HepG2 (cell line): ENCODE results near the gene NPDC1. TPM values are rescaled to one million over a fixed set of nuclear protein-coding genes. Genes with fewer than 3 reads are reported as not detected.

ENCODE experiments used
- ATAC-seq: fragments of 200-7000 bp; cut with Tn5 transposase; 3 replicates; pipeline ENCODE4 v1.9.1; 2020; ENCODE audit warnings: mild to moderate bottlenecking, moderate library complexity
- BruUV-seq: library from RNA; stranded (reverse); fragments of 400-500 nt; replicated peaks from 2 replicates; lab custom pipeline; 2021; lab: Mats Ljungman, UMichigan
- CTCF ChIA-PET: fragments of 300-600 bp; formaldehyde crosslinking; extraction: SDS; loops from one replicate; lab custom pipeline; 2021; ENCODE audit warnings: low total read pairs, inconsistent platforms, low intra/inter-chr PET ratio; lab: Yijun Ruan, JAX
- POLR2A ChIA-PET: fragments of 350-600 bp; sonication (Branson Sonifier 250); formaldehyde crosslinking; loops from one replicate; lab custom pipeline; 2020; ENCODE audit warnings: antibody characterized with exemption, inconsistent platforms; lab: Yijun Ruan, JAX
- DNase-seq: peaks from one replicate; pipeline ENCODE4 v3.0.0-alpha.2; 2015; ENCODE audit warnings: low spot score
- FAIRE-seq: peaks from 3 replicates; lab custom pipeline; 2011; peaks lifted over from hg19 to GRCh38; lab: Jason Lieb, UNC
- H2AFZ ChIP-seq: one replicate; pipeline ENCODE4 v1.6.1; 2011; ENCODE audit warnings: low read length, inconsistent platforms
- H3K27ac ChIP-seq: fragments of 300-600 bp; 3 replicates; pipeline ENCODE4 v1.8.0; 2011; ENCODE audit warnings: mixed run types, mild to moderate bottlenecking, mixed read lengths, low read length, inconsistent platforms; ENCODE audit not compliant: insufficient read depth; ENCODE audit errors: extremely low read length
- H3K27me3 ChIP-seq, 2 experiments: fragments of 200-600 bp in 1 of 2; 2 replicates in 1 of 2; 3 replicates in 1 of 2; pipeline versions ENCODE4 v1.6.0 to v1.8.0; 2011; ENCODE audit warnings: low read length in 2 of 2, mild to moderate bottlenecking in 2 of 2, moderate library complexity in 2 of 2, inconsistent platforms in 1 of 2; ENCODE audit not compliant: insufficient read depth in 2 of 2, control insufficient read depth in 1 of 2
- H3K36me3 ChIP-seq, 2 experiments: fragments of 200-600 bp in 1 of 2; replicated peaks in 1 of 2; 2 replicates in 1 of 2; 3 replicates in 1 of 2; pipeline versions ENCODE4 v1.5.1 to v1.8.0; 2011; ENCODE audit warnings: low read length in 2 of 2, inconsistent platforms in 1 of 2; ENCODE audit not compliant: insufficient read depth in 2 of 2, control insufficient read depth in 1 of 2
- H3K4me1 ChIP-seq: 2 replicates; pipeline ENCODE4 v1.5.1; 2012; ENCODE audit warnings: low read length, inconsistent platforms; ENCODE audit not compliant: insufficient read depth
- H3K4me2 ChIP-seq: 2 replicates; pipeline ENCODE4 v1.6.0; 2011; ENCODE audit warnings: low read depth, low read length, inconsistent platforms
- H3K4me3 ChIP-seq, 3 experiments: fragments of 200-600 bp in 1 of 3; sonication (generic), shearing (Covaris generic) in 1 of 3; replicated peaks in 1 of 3; 2 replicates each; pipeline ENCODE4 v1.5.1; 2011 to 2016; ENCODE audit warnings: low read length in 3 of 3, inconsistent platforms in 2 of 3, low read depth in 2 of 3, mild to moderate bottlenecking in 2 of 3, control low read depth in 1 of 3, mixed read lengths in 1 of 3; ENCODE audit not compliant: insufficient read depth in 1 of 3
- H3K79me2 ChIP-seq: one replicate; pipeline ENCODE4 v1.6.1; 2011; ENCODE audit warnings: low read length, inconsistent platforms; ENCODE audit not compliant: insufficient read depth
- H3K9ac ChIP-seq: 2 replicates; pipeline ENCODE4 v1.6.0; 2011; ENCODE audit warnings: mild to moderate bottlenecking, low read depth, low read length, inconsistent platforms; ENCODE audit not compliant: insufficient read depth
- H3K9me3 ChIP-seq: 2 replicates; pipeline ENCODE4 v1.5.1; 2012; ENCODE audit warnings: mild to moderate bottlenecking, low read length
- H4K20me1 ChIP-seq: 2 replicates; pipeline ENCODE4 v1.6.0; 2011; ENCODE audit warnings: inconsistent platforms, mild to moderate bottlenecking, low read length, moderate library complexity; ENCODE audit not compliant: insufficient read depth
- ARNT2 ChIP-seq: sonication (generic); formaldehyde crosslinking; IDR thresholded peaks from 2 replicates; pipeline ENCODE4 v1.8.0; 2022; ENCODE audit warnings: mild to moderate bottlenecking, low read depth, missing genetic modification reagents, moderate library complexity
- FOXA1 ChIP-seq, 2 experiments: fragments of 450-650 bp in 1 of 2; sonication (generic) in 1 of 2; formaldehyde crosslinking in 1 of 2; IDR thresholded peaks; 2 replicates each; pipeline versions ENCODE4 v1.4.0 to v1.6.1; 2016 to 2020; ENCODE audit warnings: missing genetic modification reagents in 1 of 2
- FOXA3 ChIP-seq: IDR thresholded peaks from 2 replicates; pipeline ENCODE4 v1.6.1; 2016; ENCODE audit warnings: missing genetic modification reagents, missing compliant biosample characterization
- HIC2 ChIP-seq: sonication (generic); formaldehyde crosslinking; IDR thresholded peaks from 2 replicates; pipeline ENCODE4 v1.9.0; 2022; ENCODE audit warnings: low read depth, missing genetic modification reagents
- HNRNPLL ChIP-seq: fragments of 200-400 bp; formaldehyde crosslinking; IDR thresholded peaks from 2 replicates; pipeline ENCODE4 v1.6.1; 2017; ENCODE audit warnings: mild to moderate bottlenecking, low read depth, low read length; ENCODE audit not compliant: poor library complexity, severe bottlenecking
- MZF1 ChIP-seq: sonication (generic); formaldehyde crosslinking; IDR thresholded peaks from 2 replicates; pipeline ENCODE4 v1.8.1; 2023; ENCODE audit warnings: mild to moderate bottlenecking, missing genetic modification reagents, borderline replicate concordance
- SRSF1 ChIP-seq: fragments of 200-400 bp; formaldehyde crosslinking; optimal IDR thresholded peaks from 2 replicates; pipeline ENCODE3; 2017; ENCODE audit warnings: mild to moderate bottlenecking, low read depth, low read length, moderate library complexity
- TAF1 ChIP-seq: sonication (generic); formaldehyde crosslinking; IDR thresholded peaks from 2 replicates; pipeline ENCODE4 v1.4.0; 2020; ENCODE audit warnings: missing genetic modification reagents
- ZBTB8A ChIP-seq: sonication (generic); formaldehyde crosslinking; IDR thresholded peaks from 2 replicates; pipeline ENCODE4 v1.4.0; 2020; ENCODE audit warnings: mild to moderate bottlenecking, low read depth, missing genetic modification reagents, borderline replicate concordance
- ZNF253 ChIP-seq: sonication (generic); formaldehyde crosslinking; IDR thresholded peaks from 2 replicates; pipeline ENCODE4 v1.8.0; 2022; ENCODE audit warnings: mild to moderate bottlenecking, missing genetic modification reagents, borderline replicate concordance
- ZNF3 ChIP-seq: IDR thresholded peaks from 2 replicates; pipeline ENCODE4 v1.7.0; 2017; ENCODE audit warnings: inconsistent platforms
- ZNF552 ChIP-seq: sonication (generic); formaldehyde crosslinking; IDR thresholded peaks from 2 replicates; pipeline ENCODE4 v1.9.0; 2022; ENCODE audit warnings: missing genetic modification reagents, mild to moderate bottlenecking, borderline replicate concordance
- ZSCAN12 ChIP-seq: sonication (generic); formaldehyde crosslinking; IDR thresholded peaks from 2 replicates; pipeline ENCODE4 v1.9.0; 2021; ENCODE audit warnings: mild to moderate bottlenecking, missing genetic modification reagents
- WGBS: methylation state at CpG from one replicate; pipeline ENCODE4 v1.1.6; 2017; ENCODE audit warnings: low lambda C conversion rate; 5-methylcytosine and 5-hydroxymethylcytosine counted together
- in situ Hi-C: cut with HindIII; loops from 2 replicates; pipeline ENCODE4 v1.10.0; 2017; ENCODE audit warnings: low pct_unique_long_range_greater_than_20kb; ENCODE audit not compliant: extremely low pct_ligation_motif_present
- intact Hi-C: fragments of 100-400 bp; cut with micrococcal nuclease; formaldehyde crosslinking; loops from one replicate; pipeline ENCODE4 v1.10.0; 2022; ENCODE audit not compliant: unreplicated experiment
- polyA plus RNA-seq, 8 experiments: library from polyadenylated mRNA; depleted of rRNA in 3 of 8; stranded (reverse) in 7 of 8; unstranded in 1 of 8; fragments of >200 nt; fragmentation: Illumina TruSeq in 4 of 8; extraction: Trizol in 4 of 8; gene quantifications; 2 replicates each; pipeline versions ENCODE4 v1.2.1 to v1.2.3, GENCODE V29; 2011 to 2016; ENCODE audit warnings: low read depth in 4 of 8, missing spikeins in 1 of 8, mixed read lengths in 1 of 8; ENCODE audit not compliant: insufficient read depth in 1 of 8
- total RNA-seq, 5 experiments: library from RNA; depleted of rRNA; stranded (reverse); fragments of >200 nt; fragmentation: Illumina TruSeq; extraction: Trizol; gene quantifications; 2 replicates each; pipeline ENCODE4 v1.2.3, GENCODE V29; 2016; ENCODE audit warnings: low read depth in 1 of 5
- TF ChIP-seq, protein P1 (sequence below): sonication (generic); formaldehyde crosslinking; IDR thresholded peaks from 2 replicates; pipeline ENCODE4 v1.5.0; 2020; ENCODE audit warnings: missing genetic modification reagents, mild to moderate bottlenecking, borderline replicate concordance
- TF ChIP-seq, protein P2 (sequence below): sonication (generic); formaldehyde crosslinking; IDR thresholded peaks from 2 replicates; pipeline ENCODE4 v1.4.0; 2020; ENCODE audit warnings: missing genetic modification reagents, mild to moderate bottlenecking, borderline replicate concordance

The NPDC1 gene
- total and polyA plus RNA-seq, 2 of the 13 experiments (the other 11 are each of a cell fraction or from before 2014, with no cell fraction given), result 0.84 to 5.4 TPM

- TF ChIP-seq TAF1 (CRISPR knock-in tag) (no peak), MZF1 (CRISPR knock-in tag) (no peak), ZNF253 (CRISPR knock-in tag) (no peak), ZNF552 (CRISPR knock-in tag) (no peak), ARNT2 (CRISPR knock-in tag) (no peak), HNRNPLL (no peak), ZSCAN12 (CRISPR knock-in tag) (no peak)
- TF ChIP-seq, all 625 proteins: peak for 0
Observed at GRCh38 chr9:137057545-137057944, 11.6 kb upstream of the NPDC1 start (continued).

- ATAC-seq (no peak), FAIRE-seq (no peak), DNase-seq (peak; percentile 49)
- H3K9me3 ChIP-seq, result no peaks in the 10 kb centered on the region
- WGBS, result 46% methylated on average over 14 of the region's 17 CpGs
- no TSS peak for BruUV-seq
- no peaks in the 10 kb centered on the region for H3K36me3 ChIP-seq
- CTCF ChIA-PET, result no interaction called here
- peak overlapping the region in 1 of 3 experiments; percentile 27; a peak in 2 of 6 replicates for H3K4me3 ChIP-seq
- in situ Hi-C loops (no loop called here), intact Hi-C loops (no loop called here)
- POLR2A ChIA-PET, result interaction anchor here (1.3 to 4.4 kb wide), 4 partner anchors 10 to 30 kb away, joined by 3 to 55 read pairs (median 21); partner anchors contain the start of genes MAN1B1 and SAPCD2
- H3K79me2 ChIP-seq, result peaks cover 9% of the 10 kb centered on the region
- no peak overlapping the region for H3K9ac ChIP-seq
- H3K27ac ChIP-seq, result no peak overlapping the region
- H2AFZ ChIP-seq, result no peak overlapping the region
- H4K20me1 ChIP-seq, result no peaks in the 10 kb centered on the region
- H3K27me3 ChIP-seq, result no peaks in the 10 kb centered on the region; a peak in 2 of 5 replicates
- H3K4me2 ChIP-seq, result peak overlapping the region; percentile 38; the same call in 1 of the 2 replicates
- peaks cover 57% of the 10 kb centered on the region for H3K4me1 ChIP-seq
- TF ChIP-seq FOXA3 (CRISPR knock-in tag) (peak; percentile 73), ZNF3 (CRISPR knock-in tag) (peak; percentile 96), SRSF1 (no peak), FOXA1 (IDR thresholded peaks at IDR 0.05) (no peak), FOXA1 (CRISPR knock-in tag; IDR thresholded peaks at IDR 0.05) (peak; percentile 78), ZBTB8A (CRISPR knock-in tag) (no peak), HIC2 (CRISPR knock-in tag) (no peak)
- TF ChIP-seq, protein P1, sequence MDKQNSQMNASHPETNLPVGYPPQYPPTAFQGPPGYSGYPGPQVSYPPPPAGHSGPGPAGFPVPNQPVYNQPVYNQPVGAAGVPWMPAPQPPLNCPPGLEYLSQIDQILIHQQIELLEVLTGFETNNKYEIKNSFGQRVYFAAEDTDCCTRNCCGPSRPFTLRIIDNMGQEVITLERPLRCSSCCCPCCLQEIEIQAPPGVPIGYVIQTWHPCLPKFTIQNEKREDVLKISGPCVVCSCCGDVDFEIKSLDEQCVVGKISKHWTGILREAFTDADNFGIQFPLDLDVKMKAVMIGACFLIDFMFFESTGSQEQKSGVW (CRISPR knock-in tag), result no peak
- TF ChIP-seq, protein P2, sequence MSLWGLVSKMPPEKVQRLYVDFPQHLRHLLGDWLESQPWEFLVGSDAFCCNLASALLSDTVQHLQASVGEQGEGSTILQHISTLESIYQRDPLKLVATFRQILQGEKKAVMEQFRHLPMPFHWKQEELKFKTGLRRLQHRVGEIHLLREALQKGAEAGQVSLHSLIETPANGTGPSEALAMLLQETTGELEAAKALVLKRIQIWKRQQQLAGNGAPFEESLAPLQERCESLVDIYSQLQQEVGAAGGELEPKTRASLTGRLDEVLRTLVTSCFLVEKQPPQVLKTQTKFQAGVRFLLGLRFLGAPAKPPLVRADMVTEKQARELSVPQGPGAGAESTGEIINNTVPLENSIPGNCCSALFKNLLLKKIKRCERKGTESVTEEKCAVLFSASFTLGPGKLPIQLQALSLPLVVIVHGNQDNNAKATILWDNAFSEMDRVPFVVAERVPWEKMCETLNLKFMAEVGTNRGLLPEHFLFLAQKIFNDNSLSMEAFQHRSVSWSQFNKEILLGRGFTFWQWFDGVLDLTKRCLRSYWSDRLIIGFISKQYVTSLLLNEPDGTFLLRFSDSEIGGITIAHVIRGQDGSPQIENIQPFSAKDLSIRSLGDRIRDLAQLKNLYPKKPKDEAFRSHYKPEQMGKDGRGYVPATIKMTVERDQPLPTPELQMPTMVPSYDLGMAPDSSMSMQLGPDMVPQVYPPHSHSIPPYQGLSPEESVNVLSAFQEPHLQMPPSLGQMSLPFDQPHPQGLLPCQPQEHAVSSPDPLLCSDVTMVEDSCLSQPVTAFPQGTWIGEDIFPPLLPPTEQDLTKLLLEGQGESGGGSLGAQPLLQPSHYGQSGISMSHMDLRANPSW (CRISPR knock-in tag), result no peak
Observed at GRCh38 chr9:137056739-137057415, 10.9 kb upstream of the NPDC1 start.
